Measurements from ENCODE around the gene S100P.
"Not testable (repeated sequence)": the region's sequence is repeated elsewhere in the genome, so short reads cannot be mapped to it uniquely, and the experiment has no call there.

S100P gene

DNA sequence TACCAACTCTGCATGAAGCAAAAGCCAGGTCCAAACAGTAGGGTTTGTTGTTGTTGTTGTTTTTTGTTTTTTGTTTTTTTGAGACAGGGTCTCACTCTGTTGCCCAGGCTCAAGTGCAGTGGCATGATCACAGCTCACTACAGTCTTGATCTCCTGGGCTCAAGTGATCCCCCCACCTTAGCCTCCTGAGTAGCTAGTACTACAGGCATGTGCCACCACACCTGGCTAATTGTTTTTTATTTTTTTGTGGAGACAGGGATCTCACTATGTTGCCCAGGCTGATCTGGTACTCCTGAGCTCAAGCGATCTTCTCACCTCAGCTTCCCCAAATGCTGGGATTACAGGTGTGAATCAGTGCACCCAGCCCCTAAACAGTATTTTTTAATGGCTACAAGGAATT lies 6.2 kb downstream of the S100P start:
- DNase-seq, result no peak

DNA sequence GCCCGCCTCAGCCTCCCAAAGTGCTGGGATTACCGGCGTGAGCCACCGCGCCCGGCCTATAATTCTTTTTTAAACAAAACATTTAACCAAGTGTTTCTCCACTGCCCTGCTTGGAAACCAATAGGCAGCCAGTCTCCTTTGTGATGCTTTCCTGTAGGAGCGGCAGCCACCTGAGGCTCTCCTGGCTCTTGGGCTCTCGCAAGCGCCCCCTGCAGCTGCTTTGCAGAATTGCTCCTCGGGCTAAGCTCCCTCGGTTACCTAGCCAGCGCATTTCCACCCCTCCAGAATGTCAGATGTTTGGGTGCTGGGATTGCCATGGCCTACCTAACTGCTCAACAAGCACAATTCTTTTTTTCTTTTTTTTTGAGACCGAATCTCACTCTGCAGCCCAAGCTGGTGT lies 7.7 kb downstream of the S100P start:
- DNase-seq, result peak; percentile 29 to 58

DNA sequence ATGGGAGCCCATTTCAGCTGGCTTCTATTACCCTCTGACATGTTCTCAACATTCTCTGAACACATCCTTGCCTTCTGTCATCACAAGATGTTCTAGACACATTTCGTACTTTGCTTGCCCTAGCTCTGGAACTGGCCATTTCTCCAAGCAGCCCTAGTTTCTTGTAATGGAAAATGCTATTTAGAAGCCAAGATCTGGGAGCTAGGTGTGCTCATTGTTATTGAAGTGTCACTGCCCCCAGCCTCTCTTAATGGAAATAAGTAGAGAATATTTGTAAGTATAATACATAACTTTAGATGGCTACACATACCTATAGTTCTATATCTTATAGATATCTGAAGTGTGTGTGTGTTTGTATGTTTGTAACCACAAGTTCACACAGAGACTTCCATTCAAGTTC lies 9.1 kb downstream of the S100P start:
- DNase-seq, result no peak

DNA sequence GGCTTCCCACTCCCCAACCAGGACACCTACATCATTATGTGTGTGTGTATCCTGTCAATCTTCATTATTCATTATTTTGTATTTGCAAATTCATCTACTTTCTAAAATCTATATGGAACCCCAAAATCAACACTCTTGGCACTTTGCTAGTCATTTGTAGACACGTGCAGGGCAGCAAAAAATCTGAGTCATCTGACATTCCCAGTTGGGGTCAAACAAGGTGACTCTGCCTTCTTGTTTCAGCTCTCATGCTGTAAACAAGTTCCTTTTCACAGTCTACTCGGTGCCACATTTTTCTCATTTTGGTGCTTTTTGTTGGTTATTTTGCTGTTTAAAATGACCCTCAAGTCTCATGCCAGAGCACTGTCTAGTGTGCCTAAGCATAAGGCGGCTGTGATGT lies 10.1 kb downstream of the S100P start:
- DNase-seq, result no peak

DNA sequence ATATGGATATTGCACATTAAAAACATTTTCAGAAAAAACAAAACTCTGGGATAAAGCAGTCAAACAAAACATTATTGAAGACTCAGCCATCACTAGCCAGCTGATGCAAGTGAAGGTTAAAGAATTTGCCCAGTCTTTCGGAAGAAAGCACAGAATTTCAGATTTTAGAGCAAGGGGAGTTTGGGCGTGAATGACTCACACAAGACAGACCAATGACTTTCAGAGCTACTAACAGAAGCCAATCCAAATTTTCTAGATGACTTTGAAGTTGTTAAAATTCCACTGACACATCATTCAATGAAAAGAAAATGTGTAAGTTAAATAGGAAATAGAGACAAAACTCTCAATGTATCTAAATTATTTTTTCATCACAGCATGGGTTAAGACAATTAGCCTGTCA lies 12.0 kb downstream of the S100P start:
- no peak for DNase-seq

DNA sequence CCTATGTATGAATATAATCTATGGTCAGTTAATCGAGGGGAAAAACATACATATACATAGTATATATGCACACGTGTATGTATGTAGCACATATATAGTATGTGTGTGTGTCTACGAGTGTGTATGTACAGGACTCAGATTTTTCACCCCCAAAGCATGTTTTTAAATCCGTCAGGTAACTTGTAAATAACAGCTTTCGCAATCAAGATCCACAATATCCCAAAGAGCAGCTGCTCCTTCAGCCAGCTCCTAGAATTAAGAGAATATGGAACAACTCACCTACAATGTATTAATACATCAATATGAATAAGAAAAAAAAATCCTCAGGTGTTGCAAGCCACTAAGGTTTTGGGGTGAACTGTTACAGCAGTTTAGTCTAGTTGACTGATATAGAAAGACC lies 12.5 kb downstream of the S100P start:
- DNase-seq, result no peak

DNA sequence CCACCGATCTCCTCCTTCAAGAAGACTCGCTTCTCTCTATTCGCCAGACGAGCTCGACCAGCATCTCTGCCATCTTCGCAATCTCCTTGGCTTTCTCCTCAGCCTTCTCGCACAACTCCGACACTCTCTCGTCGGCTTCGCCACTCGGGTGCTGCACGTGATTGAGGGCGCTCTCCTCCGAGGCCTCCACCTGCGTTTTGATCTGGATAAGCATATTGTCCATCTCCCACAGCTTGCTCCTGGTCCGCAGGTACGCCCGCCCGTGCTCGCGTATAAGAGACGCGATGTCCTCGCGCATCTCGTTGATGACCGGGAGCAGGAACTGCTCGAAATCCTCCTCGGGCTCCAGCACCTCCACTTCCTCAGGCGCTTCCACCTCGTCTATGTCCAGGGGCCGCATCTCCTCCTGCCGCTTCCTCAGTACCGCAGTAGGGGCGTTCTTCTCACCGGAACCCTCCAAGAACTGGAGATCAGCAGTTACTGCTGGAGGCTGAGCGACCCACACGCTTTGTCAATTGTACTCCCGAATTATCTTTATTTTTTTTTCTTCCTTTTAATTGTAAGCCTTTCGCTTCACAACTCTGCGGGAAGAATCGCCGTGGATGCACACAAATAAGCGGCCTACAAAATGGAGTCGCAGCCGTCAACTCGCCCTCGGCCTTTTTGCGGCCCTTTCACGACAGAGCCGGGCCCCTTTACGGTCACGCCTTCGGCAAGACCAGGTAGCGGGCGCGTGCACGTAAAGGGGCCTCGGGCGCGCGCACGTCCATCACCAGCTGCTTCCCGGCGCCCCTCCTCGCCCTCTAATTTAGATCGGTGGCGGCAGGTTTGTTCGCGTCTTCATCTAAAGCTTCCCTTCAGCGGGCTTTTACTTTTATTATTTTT lies 15.8 kb downstream of the S100P start, which contains the start of gene MRFAP1L1:
TSS of gene MRFAP1L1 (minus strand) at position 636 of the 885 bp plus-strand sequence. CDS start at position 400, 236 bp downstream.
- DNase-seq, result peak; percentile 96 to 97

DNA sequence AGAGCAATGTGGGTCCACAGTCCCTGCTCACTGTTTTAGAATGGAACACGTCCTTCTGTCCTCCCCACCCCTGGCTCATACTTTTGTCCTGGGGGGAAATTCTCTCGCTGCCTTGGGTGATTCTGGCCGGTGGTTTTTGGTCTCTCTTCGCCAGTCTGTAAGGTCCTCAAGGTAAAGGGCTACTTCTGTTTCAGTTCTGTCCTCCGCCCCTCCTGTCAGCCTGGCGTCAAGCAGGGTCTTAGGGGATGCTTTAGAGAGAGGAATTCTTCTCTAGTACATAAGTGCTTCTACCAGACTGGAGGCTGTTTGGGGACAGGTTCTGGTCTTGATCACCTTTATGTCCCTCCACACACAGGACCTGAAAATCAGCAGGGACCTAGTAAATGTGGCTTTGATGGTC lies 16.6 kb downstream of the S100P start:
- no peak for DNase-seq

DNA sequence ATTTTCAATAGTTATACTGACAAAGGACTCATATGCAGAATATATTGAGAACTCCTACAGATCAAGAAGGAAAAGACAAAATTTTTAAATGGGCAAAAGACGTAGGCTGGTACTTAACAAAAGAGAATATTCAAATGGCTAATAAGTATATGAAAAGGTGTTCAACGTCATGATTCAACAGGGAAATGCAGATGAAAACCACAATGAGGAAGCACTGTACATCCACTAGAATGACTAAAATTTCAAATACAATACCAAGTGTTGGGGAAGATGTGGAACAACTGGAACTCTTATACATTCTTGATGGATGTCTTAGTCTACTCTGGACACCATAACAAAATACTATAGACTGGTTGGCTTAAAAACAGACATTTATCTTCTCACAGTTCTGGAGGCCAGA lies 17.3 kb downstream of the S100P start:
- no peak for DNase-seq

DNA sequence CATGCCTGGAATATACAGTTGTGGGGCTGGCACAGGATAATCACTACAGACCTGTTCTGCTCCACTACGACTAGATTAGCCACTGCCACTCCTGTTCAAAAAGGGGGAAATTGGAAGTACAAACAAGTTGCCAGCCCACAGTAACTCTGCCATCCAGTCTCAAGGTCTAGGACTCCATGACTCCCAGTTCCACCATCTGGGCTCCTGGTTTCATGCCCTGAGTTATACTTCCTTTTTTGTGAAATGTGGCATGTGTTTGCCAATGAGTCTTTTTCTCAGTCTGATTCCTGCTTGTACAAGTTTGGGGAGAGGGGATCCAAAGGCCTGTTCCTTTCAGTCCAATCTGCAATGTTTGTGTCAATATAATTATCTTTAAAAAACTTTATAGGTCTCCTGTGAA lies 21.3 kb downstream of the S100P start:
- no peak for DNase-seq

DNA sequence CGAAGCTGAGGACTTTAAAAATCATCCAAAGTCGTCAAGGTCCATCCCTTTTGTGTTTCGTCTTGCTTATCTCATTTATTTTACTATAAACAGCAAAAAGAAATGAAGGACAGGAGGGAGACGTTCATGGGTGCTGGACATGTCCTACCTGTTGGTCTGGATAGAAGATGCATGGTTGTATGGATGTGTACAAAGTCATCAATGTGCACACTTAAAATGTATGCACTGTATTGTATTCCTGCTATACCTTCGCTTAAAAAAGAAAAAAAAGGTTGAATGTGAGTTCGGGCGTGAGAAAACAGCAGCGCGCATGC lies 22.0 kb downstream of the S100P start:
- no peak for DNase-seq

DNA sequence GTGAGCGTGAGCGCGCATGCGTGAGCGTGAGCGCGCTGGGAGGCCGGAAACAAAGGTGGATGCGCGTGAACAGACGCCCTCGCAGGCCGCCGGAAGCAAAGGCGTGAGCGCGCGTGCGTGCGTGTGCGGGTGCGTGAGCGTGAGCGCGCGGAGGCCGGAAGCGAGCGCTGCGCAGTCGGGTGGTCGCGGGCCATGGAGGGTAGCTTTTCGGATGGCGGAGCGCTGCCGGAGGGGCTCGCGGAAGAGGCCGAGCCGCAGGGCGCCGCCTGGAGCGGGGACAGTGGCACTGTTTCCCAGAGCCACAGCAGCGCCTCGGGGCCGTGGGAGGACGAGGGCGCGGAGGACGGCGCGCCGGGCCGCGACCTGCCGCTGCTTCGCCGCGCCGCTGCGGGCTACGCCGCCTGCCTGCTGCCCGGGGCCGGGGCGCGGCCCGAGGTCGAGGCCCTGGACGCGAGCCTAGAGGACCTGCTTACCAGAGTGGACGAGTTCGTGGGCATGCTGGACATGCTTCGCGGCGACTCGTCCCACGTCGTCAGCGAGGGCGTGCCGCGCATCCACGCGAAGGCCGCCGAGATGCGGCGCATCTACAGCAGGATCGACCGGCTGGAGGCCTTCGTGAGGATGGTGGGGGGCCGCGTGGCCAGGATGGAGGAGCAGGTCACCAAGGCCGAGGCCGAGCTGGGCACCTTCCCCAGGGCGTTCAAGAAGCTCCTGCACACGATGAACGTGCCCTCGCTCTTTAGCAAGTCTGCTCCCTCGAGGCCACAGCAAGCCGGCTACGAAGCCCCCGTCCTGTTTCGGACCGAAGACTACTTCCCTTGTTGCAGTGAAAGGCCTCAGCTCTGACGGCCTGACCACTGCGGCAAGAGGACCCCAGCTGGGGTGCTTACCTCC lies 22.6 kb downstream of the S100P start, which contains the start of gene BLOC1S4:
TSS of gene BLOC1S4 (plus strand) at position 157 of the 894 bp plus-strand sequence. CDS start at position 193, 36 bp downstream.
- peak; percentile 92 to 93 for DNase-seq

DNA sequence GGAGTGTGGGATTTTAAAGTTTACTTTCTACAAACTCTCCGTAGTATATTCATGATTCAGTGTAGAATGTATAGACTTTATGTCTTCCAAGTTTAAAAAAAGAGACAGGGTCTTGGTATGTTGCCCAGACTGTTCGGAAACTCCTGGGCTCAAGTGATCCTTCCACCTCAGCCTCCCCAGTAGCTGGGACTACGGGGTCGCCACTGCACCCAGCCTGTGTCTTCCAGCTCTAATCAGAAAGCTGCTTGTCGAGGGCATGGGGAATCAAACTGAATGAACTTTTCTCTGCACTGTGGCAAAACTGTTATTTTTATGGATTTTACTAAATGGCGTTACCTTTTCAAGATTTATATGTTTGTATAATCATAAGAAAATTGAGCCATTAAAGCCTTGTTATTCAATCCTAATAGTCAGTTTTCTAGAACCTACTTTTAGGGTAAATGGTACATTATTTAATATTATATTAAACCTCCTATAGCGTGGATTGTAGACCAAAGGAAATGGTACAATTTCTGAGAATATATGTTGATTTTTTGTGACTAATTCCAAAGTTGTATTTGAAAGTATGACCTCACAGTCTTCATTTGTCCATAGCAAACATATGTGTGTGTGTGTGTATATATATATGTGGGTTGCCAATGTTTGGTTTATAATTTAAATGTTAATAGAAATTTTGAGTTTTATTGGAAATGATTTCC lies 23.4 kb downstream of the S100P start:
- no peak for DNase-seq

DNA sequence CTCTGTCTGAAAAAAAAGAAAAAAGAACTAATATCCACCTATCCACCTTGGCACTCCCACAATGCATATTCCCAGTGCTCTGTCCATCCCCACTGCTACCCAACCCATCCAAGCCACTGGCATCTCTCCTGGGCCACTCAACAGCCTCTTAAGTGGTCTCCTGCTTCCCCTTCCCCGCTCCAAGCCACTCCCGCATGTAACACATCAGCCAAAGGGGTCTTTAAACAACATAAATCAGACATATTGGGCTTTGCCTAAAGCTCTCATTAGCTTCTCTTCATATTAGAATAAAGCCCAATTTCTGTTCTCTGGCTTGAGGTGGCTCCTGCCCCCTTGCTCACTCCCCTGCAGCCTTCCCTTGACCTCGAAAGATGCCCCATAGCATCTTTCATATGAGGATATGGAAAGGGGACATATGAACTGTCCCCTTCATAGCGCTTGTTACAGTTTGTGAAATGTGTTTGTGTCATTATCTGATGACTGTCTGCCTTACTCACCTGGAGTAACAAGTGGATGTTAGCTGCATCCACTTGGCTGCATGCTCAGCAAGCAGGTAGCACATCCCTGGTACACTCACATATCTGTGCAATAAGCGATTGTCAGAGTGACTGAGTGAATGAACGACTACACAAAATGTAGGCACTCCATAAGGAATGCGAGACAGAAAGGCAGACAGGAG lies 25.4 kb downstream of the S100P start:
- no peak for DNase-seq

DNA sequence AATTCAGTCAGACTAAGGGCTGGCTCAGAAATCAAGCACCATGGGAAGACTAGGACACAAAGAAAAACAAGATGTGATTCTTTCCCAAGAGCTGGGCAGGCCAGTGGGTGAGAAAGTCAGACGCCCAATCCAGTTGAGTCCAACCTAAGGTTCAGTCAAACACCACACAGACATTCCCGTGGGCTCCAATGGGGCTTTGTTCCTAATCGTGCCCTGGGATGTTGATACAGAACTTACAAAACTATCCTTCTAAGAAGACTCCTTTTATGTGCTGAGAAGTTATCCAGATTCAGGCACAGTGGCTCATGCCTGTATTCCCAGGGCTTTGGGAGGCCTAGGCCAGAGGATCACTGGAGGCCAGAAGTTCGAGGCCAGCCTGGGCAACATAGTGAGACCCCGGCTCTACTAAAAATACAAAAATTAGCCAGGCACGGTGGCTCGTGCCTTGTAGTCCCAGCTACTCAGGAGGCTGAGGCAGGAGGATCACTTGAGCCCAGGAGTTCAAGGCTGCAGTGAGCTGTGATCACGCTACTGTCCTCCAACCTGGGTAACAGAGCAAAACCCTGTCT lies 26.0 kb downstream of the S100P start:
- no peak for DNase-seq

DNA sequence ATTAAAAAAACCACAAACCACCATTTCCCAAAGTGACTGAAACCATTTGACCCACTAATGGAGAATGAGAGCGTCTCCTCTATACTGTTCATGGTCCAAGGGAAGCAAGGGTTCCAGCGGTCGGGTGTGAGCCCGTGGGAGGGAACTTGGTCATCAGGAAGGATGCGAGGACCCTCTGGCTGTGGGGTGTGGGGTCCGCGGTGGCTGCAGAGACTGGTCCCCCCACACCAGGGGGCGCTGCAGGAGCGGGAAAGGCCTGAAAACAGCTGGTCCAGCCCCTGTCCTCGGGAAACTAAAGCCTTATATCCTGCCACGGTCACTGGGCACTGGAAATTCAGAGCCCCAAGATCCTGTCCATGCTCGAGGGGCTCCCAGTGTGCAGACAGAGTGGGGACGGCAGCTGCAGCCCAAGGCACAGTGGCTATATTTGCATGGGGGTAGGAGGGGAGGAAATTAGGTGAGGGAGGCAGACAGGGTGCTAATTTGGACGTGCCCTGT lies 26.6 kb downstream of the S100P start:
- DNase-seq, result peak; percentile 77 to 80

DNA sequence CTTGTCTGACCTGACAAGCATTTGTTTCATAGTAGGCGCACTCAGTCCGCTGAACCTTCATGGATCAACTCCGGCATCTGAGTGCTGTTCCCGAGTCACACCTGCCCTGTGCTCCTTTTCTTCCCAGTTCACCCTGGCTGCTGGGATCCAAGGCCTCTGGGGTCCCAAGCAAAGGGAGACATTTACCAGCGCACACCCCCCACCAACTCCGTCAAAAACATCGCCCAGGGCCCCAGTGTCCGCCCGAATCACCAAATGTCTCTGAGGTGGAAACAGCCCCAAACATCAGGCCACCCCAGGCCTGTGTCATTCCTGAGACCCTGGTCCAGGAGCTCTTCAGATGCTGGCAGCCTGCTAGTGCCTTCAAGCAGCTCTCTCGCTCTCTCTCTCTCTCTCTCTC lies 27.4 kb downstream of the S100P start:
- no peak for DNase-seq

DNA sequence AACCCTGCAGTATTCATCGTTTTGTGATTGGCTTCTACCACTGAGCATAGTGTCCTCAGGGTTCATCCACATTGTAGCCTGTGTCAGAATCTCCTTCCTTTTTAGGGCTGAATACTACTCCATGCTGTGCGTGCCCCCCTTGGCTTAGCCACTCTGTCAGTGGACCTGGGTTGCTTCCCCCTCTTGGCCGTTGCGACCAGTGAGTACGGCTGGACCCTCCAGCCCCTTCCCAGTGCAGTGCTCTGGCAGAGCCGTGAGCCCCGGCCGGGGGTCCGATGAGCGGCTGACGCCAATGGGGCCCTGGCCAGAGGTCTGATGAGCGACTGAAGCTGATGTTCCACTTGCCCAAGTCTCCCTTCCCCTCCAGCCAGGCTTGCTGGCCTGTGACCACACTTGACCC lies 29.2 kb downstream of the S100P start:
- DNase-seq, result no peak

DNA sequence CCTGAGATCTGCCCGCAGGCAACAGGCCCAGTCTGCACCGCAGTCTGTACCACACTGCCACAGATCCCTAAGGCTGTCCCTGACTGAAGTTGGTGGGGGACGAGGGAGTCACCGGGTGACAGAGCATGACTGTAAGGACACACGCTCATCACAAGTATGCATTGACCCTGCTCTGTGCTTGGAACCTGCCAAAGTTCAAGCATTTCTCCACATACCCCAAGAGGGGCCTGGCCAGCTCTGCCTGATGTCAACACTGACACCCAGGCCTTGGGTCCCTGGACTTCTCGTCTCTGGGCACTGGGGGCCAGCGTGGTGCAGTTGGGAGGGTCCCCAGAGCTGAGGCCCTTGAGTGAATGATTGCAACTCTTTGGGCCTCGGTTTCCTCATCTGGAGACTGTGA lies 30.2 kb downstream of the S100P start:
- DNase-seq, result no peak

DNA sequence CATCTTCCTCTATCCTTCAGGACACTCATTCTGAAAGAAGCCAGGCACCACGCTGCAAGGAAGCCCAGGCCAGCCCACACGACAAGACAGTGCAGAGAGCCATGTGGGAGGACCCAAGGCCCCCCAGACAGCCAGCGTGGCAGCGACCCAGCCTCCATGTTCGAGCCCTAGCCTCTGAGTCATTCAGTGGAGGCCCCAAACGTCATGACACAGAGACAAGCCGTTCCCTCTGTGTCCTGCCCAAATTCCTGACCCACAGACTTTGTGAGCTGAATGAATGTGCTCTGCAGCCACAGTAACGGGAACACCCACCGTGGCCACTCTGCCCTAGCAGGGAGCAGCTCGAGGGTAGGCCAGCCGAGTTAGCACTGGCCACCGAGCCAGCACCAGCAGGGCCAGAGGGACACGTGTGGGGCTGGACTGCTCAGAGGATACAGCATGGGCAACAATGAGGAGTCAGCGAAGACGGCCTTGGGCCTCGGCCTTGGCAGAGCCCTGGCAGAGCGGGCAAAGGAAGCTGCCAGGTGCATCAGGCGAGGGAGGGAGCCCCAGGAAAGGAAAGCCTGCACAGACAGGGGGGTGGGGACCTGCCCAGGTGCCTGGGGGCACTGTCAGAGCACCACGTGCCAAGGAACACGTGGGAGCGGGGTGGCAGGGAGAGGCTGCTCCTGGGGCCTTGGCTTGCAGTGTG lies 30.9 kb downstream of the S100P start:
- DNase-seq, result no peak

DNA sequence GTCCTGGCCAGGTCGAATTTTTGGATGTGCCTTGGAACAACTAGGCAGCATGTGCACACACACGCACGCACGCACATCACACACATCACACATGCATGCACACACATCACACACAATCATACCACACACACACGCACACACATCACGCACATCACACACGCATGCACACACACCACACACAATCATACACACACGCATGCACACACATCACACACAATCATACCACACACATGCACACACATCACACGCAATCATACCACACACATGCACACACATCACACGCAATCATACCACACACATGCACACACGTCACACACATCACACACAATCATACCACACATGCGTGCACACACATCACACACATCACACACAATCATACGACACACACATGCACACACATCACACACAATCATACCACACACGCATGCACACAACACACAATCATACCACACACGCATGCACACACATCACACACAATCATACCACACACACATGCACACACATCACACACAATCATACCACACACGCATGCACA lies 31.8 kb downstream of the S100P start:
- not testable (repeated sequence) for DNase-seq

Data from CD4-positive, alpha-beta T cell treated with Interleukin-1 beta for 1 hour (primary cell).